SK-N-SH treated with all-trans-retinoic acid at 6 μM for 48 hours (cell line): ENCODE data around the gene FCGBP.

Experiments used
- ATAC-seq: fragments of 200-7000 bp; cut with Tn5 transposase; 3 replicates; pipeline ENCODE4 v1.9.1; 2020; ENCODE audit warnings: mild to moderate bottlenecking, moderate library complexity
- BACH2 ChIP-seq: fragments of 250-450 bp; sonication (Bioruptor Pico); IDR thresholded peaks from 2 replicates; pipeline ENCODE4 v1.9.0; 2021; ENCODE audit warnings: mild to moderate bottlenecking, borderline replicate concordance
- CSDC2 ChIP-seq: fragments of 250-450 bp; sonication (Bioruptor Pico); IDR thresholded peaks from 2 replicates; pipeline ENCODE4 v1.5.0; 2020; ENCODE audit warnings: mild to moderate bottlenecking, moderate library complexity
- ESRRG ChIP-seq: fragments of 250-450 bp; sonication (Bioruptor Pico); IDR thresholded peaks from 2 replicates; pipeline ENCODE4 v1.6.1; 2021; ENCODE audit warnings: mild to moderate bottlenecking
- GLIS3 ChIP-seq: fragments of 250-450 bp; sonication (Bioruptor Pico); IDR thresholded peaks from 2 replicates; pipeline ENCODE4 v1.5.0; 2020; ENCODE audit warnings: mild to moderate bottlenecking, moderate library complexity
- ISL1 ChIP-seq: fragments of 250-450 bp; sonication (Bioruptor Pico); IDR thresholded peaks from 2 replicates; pipeline ENCODE4 v2.1.2; 2022; ENCODE audit warnings: mild to moderate bottlenecking, moderate library complexity
- OSR1 ChIP-seq: fragments of 250-450 bp; sonication (Bioruptor Pico); IDR thresholded peaks from 2 replicates; pipeline ENCODE4 v1.8.0; 2022; ENCODE audit warnings: moderate library complexity, mild to moderate bottlenecking, inconsistent platforms
- PPARA ChIP-seq: fragments of 250-450 bp; sonication (Bioruptor Pico); IDR thresholded peaks from 2 replicates; pipeline ENCODE4 v1.5.0; 2020; ENCODE audit warnings: mild to moderate bottlenecking, borderline replicate concordance
- RARB ChIP-seq: fragments of 250-450 bp; sonication (Bioruptor Pico); IDR thresholded peaks from 2 replicates; pipeline ENCODE4 v1.8.0; 2021; ENCODE audit warnings: mild to moderate bottlenecking, moderate library complexity
- SNAI2 ChIP-seq: fragments of 250-450 bp; sonication (Bioruptor Pico); IDR thresholded peaks from 2 replicates; pipeline ENCODE4 v1.5.0; 2020; ENCODE audit warnings: mild to moderate bottlenecking, moderate library complexity
- TCF4 ChIP-seq: fragments of 250-450 bp; sonication (Bioruptor Pico); IDR thresholded peaks from 2 replicates; pipeline ENCODE4 v1.8.0; 2021; ENCODE audit warnings: mild to moderate bottlenecking, moderate library complexity, borderline replicate concordance
- ZC3H10 ChIP-seq: fragments of 250-450 bp; sonication (Bioruptor Pico); IDR thresholded peaks from 2 replicates; pipeline ENCODE4 v1.5.1; 2021; ENCODE audit warnings: mild to moderate bottlenecking, moderate library complexity
- ZFP3 ChIP-seq: fragments of 250-450 bp; sonication (Bioruptor Pico); IDR thresholded peaks from 2 replicates; pipeline ENCODE4 v1.5.0; 2020; ENCODE audit warnings: mild to moderate bottlenecking, moderate library complexity
- ZFP30 ChIP-seq: fragments of 450-650 bp; formaldehyde crosslinking; IDR thresholded peaks from 2 replicates; pipeline ENCODE4 v1.5.0; 2022; ENCODE audit warnings: mild to moderate bottlenecking, moderate library complexity
- ZNF70 ChIP-seq: fragments of 450-650 bp; formaldehyde crosslinking; IDR thresholded peaks from 2 replicates; pipeline ENCODE4 v1.5.0; 2020; ENCODE audit warnings: mild to moderate bottlenecking, moderate library complexity
- ZNF8 ChIP-seq: fragments of 450-650 bp; formaldehyde crosslinking; IDR thresholded peaks from 2 replicates; pipeline ENCODE4 v1.5.0; 2020; ENCODE audit warnings: mild to moderate bottlenecking, moderate library complexity
- TF ChIP-seq, protein P1 (sequence below): fragments of 250-450 bp; sonication (Bioruptor Pico); IDR thresholded peaks from 2 replicates; pipeline ENCODE4 v1.5.1; 2020; ENCODE audit warnings: low read depth, mild to moderate bottlenecking, moderate library complexity
- TF ChIP-seq, protein P2 (sequence below): fragments of 250-450 bp; sonication (Bioruptor Pico); IDR thresholded peaks from 2 replicates; pipeline ENCODE4 v1.5.1; 2021; ENCODE audit warnings: mild to moderate bottlenecking, moderate library complexity
- TF ChIP-seq, protein P3 (sequence below): fragments of 250-450 bp; sonication (Bioruptor Pico); IDR thresholded peaks from 2 replicates; pipeline ENCODE4 v1.8.0; 2021; ENCODE audit warnings: low read depth, mild to moderate bottlenecking, moderate library complexity, borderline replicate concordance
- TF ChIP-seq, protein P4 (sequence below): fragments of 250-450 bp; sonication (Bioruptor Pico); IDR thresholded peaks from 2 replicates; pipeline ENCODE4 v1.5.0; 2020; ENCODE audit warnings: mild to moderate bottlenecking, moderate library complexity
- TF ChIP-seq, protein P5 (sequence below): fragments of 250-450 bp; sonication (Bioruptor Pico); IDR thresholded peaks from 2 replicates; pipeline ENCODE4 v1.8.0; 2020; ENCODE audit warnings: mild to moderate bottlenecking, moderate library complexity, borderline replicate concordance

The FCGBP gene

DNA sequence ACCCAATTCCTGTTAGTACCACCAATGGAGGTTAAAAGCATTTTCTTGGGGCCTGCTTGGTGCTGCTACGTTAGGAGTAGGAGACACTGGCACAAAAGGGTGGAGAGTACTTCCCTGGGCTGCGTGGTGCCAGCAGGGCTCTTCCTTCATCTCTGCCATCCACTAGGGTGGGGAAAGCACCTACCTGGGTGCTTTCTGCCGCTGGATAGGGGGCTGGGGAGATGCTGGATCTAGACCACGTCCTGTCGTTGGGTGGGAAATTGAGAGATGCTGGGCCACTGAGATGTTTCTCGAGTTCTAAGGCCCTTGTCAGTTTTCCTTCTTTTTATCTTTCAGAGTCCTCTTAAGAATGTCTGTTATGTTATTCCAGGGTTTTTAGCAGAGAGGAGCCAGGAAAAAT lies 6.7 kb upstream of the FCGBP start (continued):
- TF ChIP-seq, protein P1, sequence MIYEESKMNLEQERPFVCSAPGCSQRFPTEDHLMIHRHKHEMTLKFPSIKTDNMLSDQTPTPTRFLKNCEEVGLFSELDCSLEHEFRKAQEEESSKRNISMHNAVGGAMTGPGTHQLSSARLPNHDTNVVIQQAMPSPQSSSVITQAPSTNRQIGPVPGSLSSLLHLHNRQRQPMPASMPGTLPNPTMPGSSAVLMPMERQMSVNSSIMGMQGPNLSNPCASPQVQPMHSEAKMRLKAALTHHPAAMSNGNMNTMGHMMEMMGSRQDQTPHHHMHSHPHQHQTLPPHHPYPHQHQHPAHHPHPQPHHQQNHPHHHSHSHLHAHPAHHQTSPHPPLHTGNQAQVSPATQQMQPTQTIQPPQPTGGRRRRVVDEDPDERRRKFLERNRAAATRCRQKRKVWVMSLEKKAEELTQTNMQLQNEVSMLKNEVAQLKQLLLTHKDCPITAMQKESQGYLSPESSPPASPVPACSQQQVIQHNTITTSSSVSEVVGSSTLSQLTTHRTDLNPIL = no peak
- TF ChIP-seq, protein P2, sequence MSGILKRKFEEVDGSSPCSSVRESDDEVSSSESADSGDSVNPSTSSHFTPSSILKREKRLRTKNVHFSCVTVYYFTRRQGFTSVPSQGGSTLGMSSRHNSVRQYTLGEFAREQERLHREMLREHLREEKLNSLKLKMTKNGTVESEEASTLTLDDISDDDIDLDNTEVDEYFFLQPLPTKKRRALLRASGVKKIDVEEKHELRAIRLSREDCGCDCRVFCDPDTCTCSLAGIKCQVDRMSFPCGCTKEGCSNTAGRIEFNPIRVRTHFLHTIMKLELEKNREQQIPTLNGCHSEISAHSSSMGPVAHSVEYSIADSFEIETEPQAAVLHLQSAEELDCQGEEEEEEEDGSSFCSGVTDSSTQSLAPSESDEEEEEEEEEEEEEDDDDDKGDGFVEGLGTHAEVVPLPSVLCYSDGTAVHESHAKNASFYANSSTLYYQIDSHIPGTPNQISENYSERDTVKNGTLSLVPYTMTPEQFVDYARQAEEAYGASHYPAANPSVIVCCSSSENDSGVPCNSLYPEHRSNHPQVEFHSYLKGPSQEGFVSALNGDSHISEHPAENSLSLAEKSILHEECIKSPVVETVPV = no peak

DNA sequence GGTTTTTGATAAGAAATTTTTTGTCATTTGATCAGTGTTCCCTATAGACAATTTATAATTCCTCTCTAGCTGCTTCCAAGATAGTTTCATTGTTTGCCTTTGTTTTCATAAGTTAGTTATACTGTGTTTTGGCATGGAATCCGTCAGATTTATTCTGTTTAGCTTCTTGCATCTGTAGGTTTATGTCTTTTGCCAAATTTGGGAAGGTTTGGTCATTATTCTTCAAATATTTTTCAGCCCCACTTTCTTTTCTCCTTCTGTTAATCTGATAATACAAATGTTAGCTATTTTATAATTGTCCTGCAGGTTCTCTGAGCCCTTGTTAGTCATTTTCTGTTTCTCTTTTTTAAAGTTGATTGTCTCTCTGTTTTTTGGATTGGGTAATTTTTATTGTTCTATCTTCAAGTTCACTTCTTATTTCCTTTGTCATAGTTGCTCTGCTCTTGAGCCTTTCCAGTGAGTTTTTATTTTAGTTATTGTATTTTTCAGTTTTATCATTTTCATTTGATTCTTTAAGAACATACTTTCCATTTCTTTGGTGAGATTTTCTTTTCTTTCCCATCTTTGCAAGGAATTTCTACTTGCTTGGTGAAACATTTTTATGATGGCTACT lies 5.9 kb upstream of the FCGBP start:
- ATAC-seq = no peak
- TF ChIP-seq ZNF70 = no peak
- TF ChIP-seq, protein P1 = no peak
- no peak for TF ChIP-seq ZFP30
- no peak for TF ChIP-seq TCF4 (CRISPR knock-in tag)
- TF ChIP-seq, protein P3, sequence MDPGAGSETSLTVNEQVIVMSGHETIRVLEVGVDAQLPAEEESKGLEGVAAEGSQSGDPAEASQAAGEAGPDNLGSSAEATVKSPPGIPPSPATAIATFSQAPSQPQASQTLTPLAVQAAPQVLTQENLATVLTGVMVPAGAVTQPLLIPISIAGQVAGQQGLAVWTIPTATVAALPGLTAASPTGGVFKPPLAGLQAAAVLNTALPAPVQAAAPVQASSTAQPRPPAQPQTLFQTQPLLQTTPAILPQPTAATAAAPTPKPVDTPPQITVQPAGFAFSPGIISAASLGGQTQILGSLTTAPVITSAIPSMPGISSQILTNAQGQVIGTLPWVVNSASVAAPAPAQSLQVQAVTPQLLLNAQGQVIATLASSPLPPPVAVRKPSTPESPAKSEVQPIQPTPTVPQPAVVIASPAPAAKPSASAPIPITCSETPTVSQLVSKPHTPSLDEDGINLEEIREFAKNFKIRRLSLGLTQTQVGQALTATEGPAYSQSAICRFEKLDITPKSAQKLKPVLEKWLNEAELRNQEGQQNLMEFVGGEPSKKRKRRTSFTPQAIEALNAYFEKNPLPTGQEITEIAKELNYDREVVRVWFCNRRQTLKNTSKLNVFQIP (CRISPR knock-in tag) = no peak
- TF ChIP-seq ZC3H10 (CRISPR knock-in tag) = no peak
- TF ChIP-seq, all 23 proteins: peak for 0

DNA sequence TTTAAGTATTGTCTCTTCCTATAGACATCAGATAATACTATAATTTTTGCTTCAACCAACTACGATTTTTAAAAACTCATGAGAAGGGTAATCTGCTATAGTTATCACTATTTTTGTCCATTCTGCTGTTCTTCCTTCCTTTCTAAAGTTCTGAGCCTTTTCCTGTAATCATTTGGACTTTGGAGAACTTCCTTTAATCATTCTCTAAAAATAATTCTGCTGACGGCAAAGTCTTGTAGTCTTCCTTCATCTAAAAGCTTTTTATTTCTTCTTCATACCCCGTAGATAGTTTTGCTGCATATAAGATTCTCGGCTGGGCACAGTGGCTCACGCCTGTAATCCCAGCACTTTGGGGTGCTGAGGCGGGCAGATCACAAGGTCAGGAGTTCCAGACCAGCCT lies 5.1 kb upstream of the FCGBP start:
- TF ChIP-seq, protein P4, sequence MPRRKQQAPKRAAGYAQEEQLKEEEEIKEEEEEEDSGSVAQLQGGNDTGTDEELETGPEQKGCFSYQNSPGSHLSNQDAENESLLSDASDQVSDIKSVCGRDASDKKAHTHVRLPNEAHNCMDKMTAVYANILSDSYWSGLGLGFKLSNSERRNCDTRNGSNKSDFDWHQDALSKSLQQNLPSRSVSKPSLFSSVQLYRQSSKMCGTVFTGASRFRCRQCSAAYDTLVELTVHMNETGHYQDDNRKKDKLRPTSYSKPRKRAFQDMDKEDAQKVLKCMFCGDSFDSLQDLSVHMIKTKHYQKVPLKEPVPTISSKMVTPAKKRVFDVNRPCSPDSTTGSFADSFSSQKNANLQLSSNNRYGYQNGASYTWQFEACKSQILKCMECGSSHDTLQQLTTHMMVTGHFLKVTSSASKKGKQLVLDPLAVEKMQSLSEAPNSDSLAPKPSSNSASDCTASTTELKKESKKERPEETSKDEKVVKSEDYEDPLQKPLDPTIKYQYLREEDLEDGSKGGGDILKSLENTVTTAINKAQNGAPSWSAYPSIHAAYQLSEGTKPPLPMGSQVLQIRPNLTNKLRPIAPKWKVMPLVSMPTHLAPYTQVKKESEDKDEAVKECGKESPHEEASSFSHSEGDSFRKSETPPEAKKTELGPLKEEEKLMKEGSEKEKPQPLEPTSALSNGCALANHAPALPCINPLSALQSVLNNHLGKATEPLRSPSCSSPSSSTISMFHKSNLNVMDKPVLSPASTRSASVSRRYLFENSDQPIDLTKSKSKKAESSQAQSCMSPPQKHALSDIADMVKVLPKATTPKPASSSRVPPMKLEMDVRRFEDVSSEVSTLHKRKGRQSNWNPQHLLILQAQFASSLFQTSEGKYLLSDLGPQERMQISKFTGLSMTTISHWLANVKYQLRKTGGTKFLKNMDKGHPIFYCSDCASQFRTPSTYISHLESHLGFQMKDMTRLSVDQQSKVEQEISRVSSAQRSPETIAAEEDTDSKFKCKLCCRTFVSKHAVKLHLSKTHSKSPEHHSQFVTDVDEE (CRISPR knock-in tag) = no peak
- TF ChIP-seq OSR1 (CRISPR knock-in tag) (no peak), SNAI2 (CRISPR knock-in tag) (no peak), RARB (CRISPR knock-in tag) (no peak), CSDC2 (CRISPR knock-in tag) (no peak), ZNF8 (CRISPR knock-in tag) (no peak), PPARA (CRISPR knock-in tag) (no peak), BACH2 (no peak), ESRRG (CRISPR knock-in tag) (no peak)
- TF ChIP-seq, protein P1 = no peak
- no peak for ATAC-seq

DNA sequence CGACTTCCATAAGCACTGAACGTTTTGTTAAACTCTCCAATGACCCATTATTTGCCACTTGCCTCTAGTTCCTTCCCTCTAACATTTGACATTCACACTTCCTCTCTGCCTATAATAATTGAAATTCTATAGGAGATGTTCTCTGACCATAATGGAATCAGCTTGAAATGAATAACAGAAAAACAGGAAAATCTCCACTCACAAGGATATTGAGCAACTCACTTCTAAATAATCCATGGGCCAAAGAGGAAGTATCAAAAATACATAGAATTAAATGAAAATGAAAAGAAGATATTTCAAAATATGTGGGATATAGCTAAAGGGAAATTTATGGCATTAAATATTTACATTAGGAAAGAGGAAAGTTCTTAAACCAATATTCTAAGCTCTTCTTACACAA lies 3.4 kb upstream of the FCGBP start:
- ATAC-seq = no peak
- TF ChIP-seq, protein P5, sequence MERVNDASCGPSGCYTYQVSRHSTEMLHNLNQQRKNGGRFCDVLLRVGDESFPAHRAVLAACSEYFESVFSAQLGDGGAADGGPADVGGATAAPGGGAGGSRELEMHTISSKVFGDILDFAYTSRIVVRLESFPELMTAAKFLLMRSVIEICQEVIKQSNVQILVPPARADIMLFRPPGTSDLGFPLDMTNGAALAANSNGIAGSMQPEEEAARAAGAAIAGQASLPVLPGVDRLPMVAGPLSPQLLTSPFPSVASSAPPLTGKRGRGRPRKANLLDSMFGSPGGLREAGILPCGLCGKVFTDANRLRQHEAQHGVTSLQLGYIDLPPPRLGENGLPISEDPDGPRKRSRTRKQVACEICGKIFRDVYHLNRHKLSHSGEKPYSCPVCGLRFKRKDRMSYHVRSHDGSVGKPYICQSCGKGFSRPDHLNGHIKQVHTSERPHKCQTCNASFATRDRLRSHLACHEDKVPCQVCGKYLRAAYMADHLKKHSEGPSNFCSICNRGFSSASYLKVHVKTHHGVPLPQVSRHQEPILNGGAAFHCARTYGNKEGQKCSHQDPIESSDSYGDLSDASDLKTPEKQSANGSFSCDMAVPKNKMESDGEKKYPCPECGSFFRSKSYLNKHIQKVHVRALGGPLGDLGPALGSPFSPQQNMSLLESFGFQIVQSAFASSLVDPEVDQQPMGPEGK (CRISPR knock-in tag) = no peak
- TF ChIP-seq GLIS3 (no peak), ZFP3 (no peak), CSDC2 (CRISPR knock-in tag) (no peak), ISL1 (no peak), PPARA (CRISPR knock-in tag) (no peak), ZNF8 (CRISPR knock-in tag) (no peak), ZNF70 (no peak), ZC3H10 (CRISPR knock-in tag) (no peak), RARB (CRISPR knock-in tag) (no peak), BACH2 (no peak)
- TF ChIP-seq, protein P2 = no peak
- TF ChIP-seq, protein P3 (CRISPR knock-in tag) = no peak
